ENCODE measurements around the gene ADK. TPM values are rescaled to one million over a fixed set of nuclear protein-coding genes. Genes with fewer than 3 reads are reported as not detected.

The ADK gene
- total RNA-seq, 1 donor from 2014 or later: 64.5 TPM

GRCh38 chr10:74620626-74621025 is 469.6 kb downstream of the ADK start:
- DNase-seq (ENCODE audit: low spot score): no peak
- no peak overlapping the region for H3K27ac Mint-ChIP-seq
- H3K9me3 Mint-ChIP-seq: peaks cover 31% of the 10 kb centered on the region
- H3K4me1 Mint-ChIP-seq (ENCODE audit: low read depth): peaks cover 4% of the 10 kb centered on the region
- no peaks in the 10 kb centered on the region for H3K27me3 Mint-ChIP-seq (ENCODE audit: low read depth)
- no peak overlapping the region for H3K4me3 Mint-ChIP-seq (ENCODE audit: low read depth)
- peaks cover 40% of the 10 kb centered on the region for H3K36me3 Mint-ChIP-seq (ENCODE audit: low read depth)
- intact Hi-C loops (cut with micrococcal nuclease): no loop called here

GRCh38 chr10:74623786-74624185 is 472.8 kb downstream of the ADK start:
- Mint-ChIP-seq H3K4me1 (ENCODE audit: low read depth) (no peaks in the 10 kb centered on the region), H3K36me3 (ENCODE audit: low read depth) (peaks cover 23% of the 10 kb centered on the region), H3K27ac (no peak overlapping the region), H3K9me3 (peaks cover 20% of the 10 kb centered on the region), H3K4me3 (ENCODE audit: low read depth) (no peak overlapping the region), H3K27me3 (ENCODE audit: low read depth) (no peaks in the 10 kb centered on the region)
- DNase-seq (ENCODE audit: low spot score): no peak
- intact Hi-C loops (cut with micrococcal nuclease): no loop called here

DNA sequence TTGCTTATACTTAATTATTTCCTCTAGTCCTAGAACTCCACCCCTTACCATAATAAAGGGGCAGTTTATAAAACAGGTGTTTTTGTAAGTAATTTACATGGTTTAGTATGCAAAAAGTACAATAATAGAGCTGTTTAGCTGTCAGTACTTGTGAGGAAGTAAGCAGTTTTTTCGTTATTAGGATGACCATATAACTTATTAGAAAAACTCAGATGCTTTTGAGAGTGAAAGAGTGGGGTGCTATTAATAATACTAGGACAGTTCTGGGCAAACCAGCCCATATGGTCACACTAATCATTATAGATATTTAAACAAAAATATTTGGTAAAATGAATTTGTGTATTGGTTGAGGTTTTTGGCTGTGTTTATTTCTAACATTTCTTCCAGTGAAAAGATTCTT is 473.5 kb downstream of the ADK start:
- no peaks in the 10 kb centered on the region for H3K27me3 Mint-ChIP-seq (ENCODE audit: low read depth)
- no peak overlapping the region for H3K4me3 Mint-ChIP-seq (ENCODE audit: low read depth)
- H3K9me3 Mint-ChIP-seq: peaks cover 17% of the 10 kb centered on the region
- DNase-seq (ENCODE audit: low spot score): no peak
- H3K4me1 Mint-ChIP-seq (ENCODE audit: low read depth): no peaks in the 10 kb centered on the region
- peaks cover 23% of the 10 kb centered on the region for H3K36me3 Mint-ChIP-seq (ENCODE audit: low read depth)
- no peak overlapping the region for H3K27ac Mint-ChIP-seq
- intact Hi-C loops (cut with micrococcal nuclease): no loop called here

DNA sequence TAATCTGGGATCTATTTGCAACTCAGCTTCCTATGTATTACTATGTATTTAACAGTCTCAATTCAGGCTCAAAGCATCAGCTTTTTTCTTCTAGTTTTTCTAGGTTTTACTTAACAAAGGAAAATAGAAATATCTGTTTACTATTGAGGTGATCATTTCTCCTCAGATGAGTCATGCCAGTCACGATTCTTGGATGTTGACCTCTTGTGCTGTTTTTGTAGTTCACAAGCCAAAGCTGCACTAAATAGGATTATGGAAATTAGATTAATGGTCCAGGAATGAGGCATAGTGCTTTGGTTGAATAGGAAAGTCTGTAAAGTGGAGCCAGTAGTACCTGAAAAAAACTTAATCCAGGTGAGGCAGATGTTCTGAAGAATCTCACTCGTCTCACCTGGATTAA is 477.1 kb downstream of the ADK start:
- H3K9me3 Mint-ChIP-seq: peaks cover 3% of the 10 kb centered on the region
- H3K27me3 Mint-ChIP-seq (ENCODE audit: low read depth): no peaks in the 10 kb centered on the region
- peaks cover 8% of the 10 kb centered on the region for H3K36me3 Mint-ChIP-seq (ENCODE audit: low read depth)
- H3K4me1 Mint-ChIP-seq (ENCODE audit: low read depth): no peaks in the 10 kb centered on the region
- no peak for DNase-seq (ENCODE audit: low spot score)
- no peak overlapping the region for H3K4me3 Mint-ChIP-seq (ENCODE audit: low read depth)
- H3K27ac Mint-ChIP-seq: no peak overlapping the region
- intact Hi-C loops (cut with micrococcal nuclease): no loop called here

- Mint-ChIP-seq H3K4me3 (ENCODE audit: low read depth) (no peak overlapping the region), H3K36me3 (ENCODE audit: low read depth) (peaks cover 39% of the 10 kb centered on the region), H3K27ac (no peak overlapping the region), H3K27me3 (ENCODE audit: low read depth) (no peaks in the 10 kb centered on the region), H3K4me1 (ENCODE audit: low read depth) (no peaks in the 10 kb centered on the region), H3K9me3 (peaks cover 25% of the 10 kb centered on the region)
- no peak for DNase-seq (ENCODE audit: low spot score)
- intact Hi-C loops (cut with micrococcal nuclease): no loop called here
Observed at GRCh38 chr10:74634995-74635536, 484.0 kb downstream of the ADK start.

DNA sequence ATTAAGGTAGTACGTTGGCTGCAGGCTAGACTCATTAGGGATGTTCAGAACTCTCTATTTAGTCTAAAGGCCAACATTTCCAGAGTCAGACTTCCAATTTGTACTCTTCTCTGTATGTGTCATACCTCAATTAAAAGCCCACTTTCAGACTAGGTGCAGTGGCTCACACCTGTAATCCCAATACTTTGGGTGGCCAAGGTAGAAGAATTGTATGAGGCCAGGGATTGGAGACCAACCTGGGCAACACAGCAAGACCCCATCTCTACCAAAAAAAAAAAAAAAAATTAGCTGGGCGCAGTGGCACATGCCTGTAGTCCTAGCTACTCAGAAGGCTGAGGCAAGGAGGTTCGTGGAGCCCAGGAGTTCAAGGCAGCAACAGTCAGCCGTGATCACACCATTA is 484.6 kb downstream of the ADK start:
- Mint-ChIP-seq H3K4me3 (ENCODE audit: low read depth) (no peak overlapping the region), H3K36me3 (ENCODE audit: low read depth) (peaks cover 39% of the 10 kb centered on the region), H3K9me3 (peaks cover 25% of the 10 kb centered on the region), H3K27ac (no peak overlapping the region), H3K4me1 (ENCODE audit: low read depth) (no peaks in the 10 kb centered on the region), H3K27me3 (ENCODE audit: low read depth) (no peaks in the 10 kb centered on the region)
- intact Hi-C loops (cut with micrococcal nuclease): no loop called here
- no peak for DNase-seq (ENCODE audit: low spot score)

DNA sequence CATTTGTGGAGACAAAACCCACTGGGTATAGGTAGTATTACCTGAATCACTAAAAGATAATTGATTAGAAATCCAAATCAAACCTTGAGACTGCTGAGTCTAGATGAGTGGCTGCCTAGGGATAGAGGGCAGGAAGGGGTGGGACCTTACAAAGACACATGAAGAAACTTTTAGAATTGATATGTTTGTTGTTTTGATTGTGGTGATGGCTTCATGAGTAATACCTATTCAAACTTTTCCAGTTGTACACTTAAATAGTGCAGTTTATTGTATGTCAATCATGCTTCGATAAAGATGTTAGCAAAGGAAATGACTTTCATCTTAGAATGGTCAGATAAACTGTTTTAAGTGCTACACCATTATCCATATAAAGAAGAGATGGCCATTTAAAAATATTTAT is 486.7 kb downstream of the ADK start:
- Mint-ChIP-seq H3K4me1 (ENCODE audit: low read depth) (no peaks in the 10 kb centered on the region), H3K27ac (no peak overlapping the region), H3K4me3 (ENCODE audit: low read depth) (no peak overlapping the region), H3K27me3 (ENCODE audit: low read depth) (no peaks in the 10 kb centered on the region), H3K9me3 (peaks cover 22% of the 10 kb centered on the region), H3K36me3 (ENCODE audit: low read depth) (peaks cover 35% of the 10 kb centered on the region)
- DNase-seq (ENCODE audit: low spot score): no peak
- intact Hi-C loops (cut with micrococcal nuclease): no loop called here

DNA sequence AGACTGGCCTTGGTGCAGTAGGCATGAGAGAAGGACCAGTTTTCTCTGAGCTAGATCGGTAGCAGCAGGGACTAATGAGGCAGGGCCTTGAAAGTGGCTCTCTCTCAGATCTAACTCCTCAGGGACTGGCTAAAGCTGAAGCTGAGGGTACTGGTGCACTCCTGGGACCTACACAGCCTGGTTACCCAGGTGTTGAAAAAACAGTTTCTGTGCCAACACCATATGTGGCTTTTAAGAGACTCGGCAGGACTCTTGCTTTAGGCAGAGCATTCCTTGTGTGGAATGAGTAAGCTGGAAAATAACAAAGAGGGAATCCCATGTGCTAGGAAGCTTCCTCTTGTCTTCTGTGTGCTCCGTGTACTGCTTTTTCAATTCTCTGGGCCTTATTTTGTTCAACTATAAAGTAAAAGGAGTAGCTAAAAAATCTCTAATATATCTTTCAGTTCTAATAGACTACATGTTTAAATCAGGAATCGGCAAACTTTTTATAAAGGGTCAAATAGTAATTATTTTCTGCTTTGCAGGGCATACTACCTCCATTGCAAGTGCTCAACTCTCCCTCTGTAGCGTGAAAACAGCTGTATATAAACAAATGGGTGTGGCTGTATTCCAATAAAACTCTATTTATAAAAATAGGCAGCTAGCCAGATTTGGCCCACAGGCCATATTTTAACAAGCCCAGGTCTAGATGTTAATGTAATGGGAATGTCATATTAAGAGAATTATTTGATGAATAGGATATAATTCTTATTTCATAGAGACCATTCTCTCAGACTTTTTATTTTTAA is 489.3 kb downstream of the ADK start:
- peaks cover 17% of the 10 kb centered on the region for H3K9me3 Mint-ChIP-seq
- intact Hi-C loops (cut with micrococcal nuclease): no loop called here
- DNase-seq (ENCODE audit: low spot score): no peak
- H3K4me3 Mint-ChIP-seq (ENCODE audit: low read depth): no peak overlapping the region
- no peaks in the 10 kb centered on the region for H3K27me3 Mint-ChIP-seq (ENCODE audit: low read depth)
- H3K27ac Mint-ChIP-seq: no peak overlapping the region
- peaks cover 28% of the 10 kb centered on the region for H3K36me3 Mint-ChIP-seq (ENCODE audit: low read depth)
- H3K4me1 Mint-ChIP-seq (ENCODE audit: low read depth): no peaks in the 10 kb centered on the region

DNA sequence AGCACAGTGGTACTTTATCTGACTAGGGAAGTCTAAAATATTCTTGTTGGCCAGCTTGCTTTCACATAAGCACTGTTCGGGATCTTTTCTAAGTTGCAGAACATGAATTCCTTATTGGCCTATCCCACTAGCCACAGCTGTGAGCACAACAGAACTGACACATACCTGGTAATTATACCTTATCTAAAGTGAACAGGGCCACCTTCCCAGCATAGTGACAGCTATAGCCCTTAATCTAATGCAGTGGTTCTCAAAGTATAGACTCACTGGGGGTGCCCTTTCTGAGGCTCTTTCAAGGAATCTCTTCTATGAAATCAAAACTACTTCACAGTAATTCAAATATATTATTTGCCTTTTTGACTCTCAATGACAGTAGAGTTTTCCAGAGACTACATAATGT is 490.6 kb downstream of the ADK start:
- no peaks in the 10 kb centered on the region for H3K4me1 Mint-ChIP-seq (ENCODE audit: low read depth)
- no peaks in the 10 kb centered on the region for H3K27me3 Mint-ChIP-seq (ENCODE audit: low read depth)
- intact Hi-C loops (cut with micrococcal nuclease): no loop called here
- DNase-seq (ENCODE audit: low spot score): no peak
- no peak overlapping the region for H3K4me3 Mint-ChIP-seq (ENCODE audit: low read depth)
- peaks cover 11% of the 10 kb centered on the region for H3K9me3 Mint-ChIP-seq
- H3K27ac Mint-ChIP-seq: no peak overlapping the region
- H3K36me3 Mint-ChIP-seq (ENCODE audit: low read depth): peaks cover 21% of the 10 kb centered on the region

GRCh38 chr10:74642901-74643595 is 492.0 kb downstream of the ADK start:
- H3K9me3 Mint-ChIP-seq: peaks cover 11% of the 10 kb centered on the region
- peaks cover 21% of the 10 kb centered on the region for H3K36me3 Mint-ChIP-seq (ENCODE audit: low read depth)
- H3K4me3 Mint-ChIP-seq (ENCODE audit: low read depth): no peak overlapping the region
- H3K4me1 Mint-ChIP-seq (ENCODE audit: low read depth): no peaks in the 10 kb centered on the region
- DNase-seq (ENCODE audit: low spot score): no peak
- no peaks in the 10 kb centered on the region for H3K27me3 Mint-ChIP-seq (ENCODE audit: low read depth)
- intact Hi-C loops (cut with micrococcal nuclease): no loop called here
- no peak overlapping the region for H3K27ac Mint-ChIP-seq

DNA sequence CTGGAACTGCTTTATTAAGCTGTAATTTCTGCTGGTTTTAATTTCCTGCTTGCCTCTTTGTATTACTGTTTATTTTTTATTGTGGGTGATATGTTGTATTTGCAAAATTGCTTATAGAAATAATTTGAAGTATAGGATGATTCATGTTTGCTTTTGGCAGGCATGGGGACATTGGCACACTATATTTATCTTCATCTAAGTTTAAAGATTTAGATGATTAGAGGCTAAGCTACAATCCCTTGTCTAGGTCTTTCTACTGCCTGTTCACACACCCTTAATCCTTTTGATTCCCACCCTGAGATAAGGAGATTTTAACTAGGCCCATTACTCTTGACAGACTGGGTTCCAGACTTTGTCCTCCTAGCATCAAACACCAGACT is 492.6 kb downstream of the ADK start:
- no peak overlapping the region for H3K27ac Mint-ChIP-seq
- intact Hi-C loops (cut with micrococcal nuclease): no loop called here

DNA sequence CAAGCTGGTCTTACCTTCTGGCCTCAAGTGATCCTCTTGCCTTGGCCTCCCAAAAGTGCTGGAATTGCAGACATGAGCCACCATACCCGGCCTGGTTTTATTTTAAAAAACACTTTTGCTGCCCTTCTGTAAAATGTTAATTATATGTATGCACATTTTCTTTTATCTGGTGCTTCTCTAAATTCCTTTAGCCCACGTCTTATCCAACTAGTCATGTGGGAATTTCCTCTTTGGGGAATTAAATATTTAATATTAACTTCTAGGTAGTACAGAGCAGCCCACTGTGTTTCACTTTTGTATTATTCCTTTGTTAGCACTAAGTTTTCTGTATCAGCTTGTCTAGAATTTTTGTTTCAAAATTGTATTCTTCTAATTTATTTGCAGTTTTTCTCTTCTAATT is 493.7 kb downstream of the ADK start:
- no peak for DNase-seq (ENCODE audit: low spot score)
- H3K27ac Mint-ChIP-seq: no peak overlapping the region
- no peaks in the 10 kb centered on the region for H3K27me3 Mint-ChIP-seq (ENCODE audit: low read depth)
- H3K9me3 Mint-ChIP-seq: peaks cover 11% of the 10 kb centered on the region
- no peak overlapping the region for H3K4me3 Mint-ChIP-seq (ENCODE audit: low read depth)
- no peaks in the 10 kb centered on the region for H3K4me1 Mint-ChIP-seq (ENCODE audit: low read depth)
- peaks cover 20% of the 10 kb centered on the region for H3K36me3 Mint-ChIP-seq (ENCODE audit: low read depth)
- intact Hi-C loops (cut with micrococcal nuclease): no loop called here

More for the DNA sequence above, 492.6 kb downstream of the ADK start:
- no peaks in the 10 kb centered on the region for H3K27me3 Mint-ChIP-seq (ENCODE audit: low read depth)
- peaks cover 11% of the 10 kb centered on the region for H3K9me3 Mint-ChIP-seq
- peaks cover 21% of the 10 kb centered on the region for H3K36me3 Mint-ChIP-seq (ENCODE audit: low read depth)
- no peak for DNase-seq (ENCODE audit: low spot score)
- no peaks in the 10 kb centered on the region for H3K4me1 Mint-ChIP-seq (ENCODE audit: low read depth)
- no peak overlapping the region for H3K4me3 Mint-ChIP-seq (ENCODE audit: low read depth)

DNA sequence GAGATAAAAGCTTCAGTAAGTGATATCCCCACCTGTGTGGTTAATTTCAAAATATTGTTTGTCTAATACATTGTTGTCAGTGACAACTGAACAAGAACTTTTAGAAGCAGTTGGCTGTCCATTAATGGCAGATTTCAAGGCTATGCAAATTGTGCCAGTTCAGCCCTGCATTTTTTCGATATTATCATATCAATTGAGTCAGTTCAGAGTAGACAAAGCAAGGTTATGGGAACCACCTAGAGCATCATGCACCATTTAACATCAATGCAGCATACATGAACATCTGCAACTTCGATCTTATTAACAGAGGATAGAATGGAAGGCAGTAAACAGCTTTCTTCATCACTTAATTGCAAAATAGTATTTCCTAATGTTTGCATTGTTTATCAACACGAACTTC is 494.7 kb downstream of the ADK start:
- Mint-ChIP-seq H3K27ac (no peak overlapping the region), H3K36me3 (ENCODE audit: low read depth) (peaks cover 21% of the 10 kb centered on the region), H3K9me3 (peaks cover 11% of the 10 kb centered on the region), H3K4me1 (ENCODE audit: low read depth) (no peaks in the 10 kb centered on the region), H3K4me3 (ENCODE audit: low read depth) (no peak overlapping the region), H3K27me3 (ENCODE audit: low read depth) (no peaks in the 10 kb centered on the region)
- DNase-seq (ENCODE audit: low spot score): no peak
- intact Hi-C loops (cut with micrococcal nuclease): no loop called here

Measured in activated T-helper 2 cell treated with anti-CD3 and anti-CD28 coated beads, Interferon-gamma antibody, Interleukin-2, Interleukin-4, amounts not matched to agents 10 μg/mL and 5 μg/mL and 100 μg/mL, durations not matched to agents 14 hours and 24 hours and 36 hours (primary cell).